Peyer's patch (tissue), 4 donors: ENCODE measurements around the gene PCDHA4.
"Not testable (repeated sequence)": the region's sequence is repeated elsewhere in the genome, so short reads cannot be mapped to it uniquely, and the experiment has no call there.

Experiments
- CTCF ChIP-seq, 6 experiments: fragments of 450-650 bp in 4 of 6; fragments of 200-600 bp in 2 of 6; sonication (generic) in 1 of 6; IDR thresholded peaks; one replicate each; pipeline ENCODE4 v1.5.1; 2017 to 2019; ENCODE audit warnings: antibody characterized with exemption in 6 of 6, mild to moderate bottlenecking in 3 of 6, moderate library complexity in 1 of 6
- POLR2A ChIP-seq, 2 donors: fragments of 450-650 bp; IDR thresholded peaks; one replicate each; pipeline ENCODE4 v1.5.1; 2017; ENCODE audit warnings: antibody characterized with exemption in 2 of 2, mild to moderate bottlenecking in 2 of 2, moderate library complexity in 2 of 2

- TF ChIP-seq CTCF, POLR2A (IDR thresholded peaks at IDR 0.05): not testable (repeated sequence)
These were observed 27.7 kb downstream of the PCDHA4 start for GRCh38 chr5:140834439-140835008.
